Caco-2 (cell line): ENCODE data around the gene NOXO1. TPM values are rescaled to one million over a fixed set of nuclear protein-coding genes. Genes with fewer than 3 reads are reported as not detected.
A peak's percentile ranks its signal among the peaks of the same experiment; 100 is the strongest.

Source experiments
- BruUV-seq: library from RNA; stranded (reverse); fragments of 400-500 nt; replicated peaks from 2 replicates; lab custom pipeline; 2021; lab: Mats Ljungman, UMichigan
- CTCF ChIA-PET: fragments of 300-600 bp; sonication (Branson Sonifier 250); formaldehyde crosslinking; loops from one replicate; lab custom pipeline; 2022; ENCODE audit warnings: antibody characterized with exemption; lab: Charles Lee
- POLR2A ChIA-PET: fragments of 300-600 bp; sonication (Branson Sonifier 250); formaldehyde crosslinking; loops from one replicate; lab custom pipeline; 2022; ENCODE audit warnings: antibody characterized with exemption; lab: Charles Lee
- DNase-seq, 2 experiments: peaks; one replicate each; pipeline versions ENCODE4 v3.0.0 to v3.0.0-alpha.2; 2020 to 2022
- H3K27me3 ChIP-seq: replicated peaks from 2 replicates; pipeline ENCODE4 v1.6.0; 2011; ENCODE audit warnings: low read length; ENCODE audit not compliant: control insufficient read depth, insufficient read depth
- H3K36me3 ChIP-seq: 2 replicates; pipeline ENCODE4 v1.5.1; 2011; ENCODE audit warnings: low read length; ENCODE audit not compliant: control insufficient read depth, insufficient read depth
- H3K4me1 ChIP-seq: fragments of 250-450 bp; sonication (Bioruptor Pico); 2 replicates; pipeline ENCODE4 v1.5.1; 2020; ENCODE audit warnings: mild to moderate bottlenecking
- H3K4me3 ChIP-seq: 2 replicates; pipeline ENCODE4 v1.5.1; 2011; ENCODE audit warnings: low read depth, mild to moderate bottlenecking, control low read depth, low read length
- H3K9me3 ChIP-seq: fragments of 250-450 bp; sonication (Bioruptor Pico); 2 replicates; pipeline ENCODE4 v1.5.1; 2020; ENCODE audit warnings: mild to moderate bottlenecking, moderate library complexity
- H3K27ac Mint-ChIP-seq: one replicate; pipeline ENCODE4 v1.8.0; 2022; ENCODE audit warnings: mixed read lengths; ENCODE audit not compliant: unreplicated experiment
- H3K27me3 Mint-ChIP-seq: one replicate; pipeline ENCODE4 v1.8.0; 2022; ENCODE audit warnings: mixed read lengths; ENCODE audit not compliant: insufficient read depth, unreplicated experiment
- H3K36me3 Mint-ChIP-seq: one replicate; pipeline ENCODE4 v1.8.0; 2022; ENCODE audit warnings: mild to moderate bottlenecking, mixed read lengths; ENCODE audit not compliant: insufficient read depth, unreplicated experiment
- H3K4me1 Mint-ChIP-seq: one replicate; pipeline ENCODE4 v1.8.0; 2022; ENCODE audit warnings: low read depth, mixed read lengths; ENCODE audit not compliant: unreplicated experiment
- H3K4me3 Mint-ChIP-seq: one replicate; pipeline ENCODE4 v1.8.0; 2022; ENCODE audit warnings: mild to moderate bottlenecking, moderate library complexity, mixed read lengths; ENCODE audit not compliant: unreplicated experiment
- H3K9me3 Mint-ChIP-seq: one replicate; pipeline ENCODE4 v1.8.0; 2022; ENCODE audit warnings: mixed read lengths; ENCODE audit not compliant: unreplicated experiment
- intact Hi-C: fragments of 100-400 bp; cut with micrococcal nuclease; formaldehyde crosslinking; loops from one replicate; pipeline ENCODE4 v1.10.0; 2022; ENCODE audit not compliant: unreplicated experiment
- total RNA-seq: library from RNA; stranded (reverse); gene quantifications from 2 replicates; pipeline ENCODE4 v1.2.3, GENCODE V29; 2022
- TF ChIP-seq, protein P1 (sequence below), 2 experiments: fragments of 200-600 bp in 1 of 2; IDR thresholded peaks; 1 replicate in 1 of 2; 2 replicates in 1 of 2; pipeline versions ENCODE4 v1.5.1 to v1.8.0; 2011 to 2022; ENCODE audit warnings: antibody characterized with exemption in 1 of 2, control low read depth in 1 of 2, inconsistent platforms in 1 of 2, low read depth in 1 of 2, low read length in 1 of 2, mild to moderate bottlenecking in 1 of 2, moderate library complexity in 1 of 2; ENCODE audit not compliant: insufficient read depth in 1 of 2, severe bottlenecking in 1 of 2, unreplicated experiment in 1 of 2

NOXO1 gene
- total RNA-seq, 1 experiment from 2014 or later: 1.1 TPM

DNA sequence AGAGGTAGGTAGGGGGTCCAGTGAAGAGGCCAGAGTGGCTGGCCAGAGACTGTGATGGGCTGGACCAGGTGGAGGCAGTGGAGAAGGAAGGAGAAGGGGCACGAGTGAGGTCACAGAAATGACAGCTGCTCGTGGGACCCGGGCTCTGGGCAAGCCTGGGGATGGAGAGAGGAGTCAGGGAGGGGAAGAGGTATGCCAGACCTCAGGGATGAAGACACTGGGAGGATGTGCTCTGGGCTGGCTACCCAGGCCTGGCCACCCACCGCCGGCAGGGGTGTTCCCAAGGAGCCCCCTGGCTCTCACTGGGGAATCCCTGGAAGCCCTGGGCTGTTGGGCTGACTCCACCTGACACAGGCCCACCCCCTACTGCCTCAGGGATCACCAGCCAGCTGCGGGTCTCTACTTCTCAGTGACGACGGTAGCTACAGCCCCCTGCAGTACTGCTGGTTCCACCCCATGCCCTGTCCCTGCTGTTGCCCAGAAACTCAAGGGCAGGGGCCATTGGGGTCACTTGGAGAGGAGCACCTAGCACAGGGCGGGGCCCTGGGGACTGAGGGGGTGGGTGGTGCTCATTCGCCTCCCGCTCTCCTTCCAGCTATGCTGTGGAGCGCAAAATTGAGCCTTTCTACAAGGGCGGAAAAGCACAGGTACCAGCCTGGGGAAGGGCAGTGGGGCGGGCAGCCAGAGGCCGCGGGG lies 7.7 kb downstream of the NOXO1 start:
- H3K9me3 ChIP-seq: no peaks in the 10 kb centered on the region
- Mint-ChIP-seq H3K4me3 (no peak overlapping the region), H3K4me1 (peaks cover 9% of the 10 kb centered on the region), H3K9me3 (no peaks in the 10 kb centered on the region), H3K27me3 (no peaks in the 10 kb centered on the region), H3K36me3 (peaks cover 26% of the 10 kb centered on the region), H3K27ac (no peak overlapping the region)
- BruUV-seq: no TSS peak
- no peaks in the 10 kb centered on the region for H3K4me1 ChIP-seq
- TF ChIP-seq, protein P1, sequence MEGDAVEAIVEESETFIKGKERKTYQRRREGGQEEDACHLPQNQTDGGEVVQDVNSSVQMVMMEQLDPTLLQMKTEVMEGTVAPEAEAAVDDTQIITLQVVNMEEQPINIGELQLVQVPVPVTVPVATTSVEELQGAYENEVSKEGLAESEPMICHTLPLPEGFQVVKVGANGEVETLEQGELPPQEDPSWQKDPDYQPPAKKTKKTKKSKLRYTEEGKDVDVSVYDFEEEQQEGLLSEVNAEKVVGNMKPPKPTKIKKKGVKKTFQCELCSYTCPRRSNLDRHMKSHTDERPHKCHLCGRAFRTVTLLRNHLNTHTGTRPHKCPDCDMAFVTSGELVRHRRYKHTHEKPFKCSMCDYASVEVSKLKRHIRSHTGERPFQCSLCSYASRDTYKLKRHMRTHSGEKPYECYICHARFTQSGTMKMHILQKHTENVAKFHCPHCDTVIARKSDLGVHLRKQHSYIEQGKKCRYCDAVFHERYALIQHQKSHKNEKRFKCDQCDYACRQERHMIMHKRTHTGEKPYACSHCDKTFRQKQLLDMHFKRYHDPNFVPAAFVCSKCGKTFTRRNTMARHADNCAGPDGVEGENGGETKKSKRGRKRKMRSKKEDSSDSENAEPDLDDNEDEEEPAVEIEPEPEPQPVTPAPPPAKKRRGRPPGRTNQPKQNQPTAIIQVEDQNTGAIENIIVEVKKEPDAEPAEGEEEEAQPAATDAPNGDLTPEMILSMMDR (IDR thresholded peaks at IDR 0.05; ENCODE audit: insufficient read depth in 1 of 2, low read depth in 1 of 2, low read length in 1 of 2, severe bottlenecking in 1 of 2, unreplicated experiment in 1 of 2): no peak
- CTCF ChIA-PET: no interaction called here
- no peak overlapping the region for H3K4me3 ChIP-seq
- no peak for DNase-seq
- no peaks in the 10 kb centered on the region; the same call in 1 of the 2 replicates for H3K36me3 ChIP-seq
- intact Hi-C loops: no loop called here
- POLR2A ChIA-PET: no interaction called here
- no peaks in the 10 kb centered on the region for H3K27me3 ChIP-seq

DNA sequence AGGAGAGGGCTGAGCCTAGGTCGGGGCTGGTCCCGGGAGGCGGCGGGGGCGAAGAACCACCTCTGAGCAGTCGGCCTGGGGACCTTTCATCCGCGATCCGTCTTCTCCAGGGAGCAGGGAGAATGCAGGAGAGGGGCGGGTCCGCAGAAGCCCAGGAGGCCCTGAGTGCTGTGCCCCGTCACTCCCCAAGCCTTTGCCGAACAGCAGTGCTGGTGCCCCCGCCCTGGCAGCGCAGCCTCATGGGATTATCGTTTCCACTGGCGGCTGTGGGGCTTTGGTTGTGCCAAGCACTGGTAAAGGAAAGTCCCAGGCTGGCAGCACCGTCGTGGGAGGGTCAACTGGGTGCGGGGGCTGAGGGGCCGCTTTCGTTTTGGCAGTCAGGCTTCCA lies 8.8 kb downstream of the NOXO1 start:
- TSS peak; percentile 36 for BruUV-seq
- H3K4me3 ChIP-seq: peak overlapping the region; percentile 99

DNA sequence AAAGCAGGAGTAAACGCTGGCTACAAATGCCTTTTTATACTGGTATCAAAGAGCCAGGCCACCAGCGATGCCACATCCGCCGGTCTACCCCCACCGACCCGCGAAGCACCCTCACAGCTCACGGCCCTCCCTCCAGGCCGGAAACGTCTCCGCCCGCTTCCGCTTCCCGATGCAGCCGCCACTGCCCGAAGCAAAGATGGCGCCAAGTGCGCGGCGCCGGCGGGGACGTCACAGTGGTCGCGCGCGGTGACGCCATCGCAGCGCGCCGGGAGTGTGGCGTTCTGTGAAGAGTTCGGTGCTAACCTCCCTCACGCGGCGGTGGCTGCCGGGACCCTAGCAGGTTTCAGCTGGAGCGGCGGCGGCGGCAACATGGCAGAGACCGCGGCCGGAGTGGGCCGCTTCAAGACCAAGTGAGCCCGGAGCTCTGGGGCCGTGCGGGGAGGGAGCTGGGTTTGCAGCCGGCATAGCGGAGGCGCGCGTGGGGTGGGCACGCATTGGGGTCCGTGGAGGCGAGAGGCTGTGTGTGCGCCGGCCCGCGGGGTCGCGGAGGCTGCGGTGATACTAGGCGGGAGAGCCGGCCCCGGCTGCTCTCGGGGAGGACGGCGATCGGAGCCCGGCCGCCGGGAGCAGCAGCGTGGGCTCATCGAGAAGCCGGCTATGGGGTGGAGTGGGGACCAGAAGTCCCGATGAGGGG lies 9.3 kb downstream of the NOXO1 start, which contains the start of gene TBL3:
TSS of gene TBL3 (plus strand) at position 258 of the 694 bp plus-strand sequence. CDS start at position 370, 112 bp downstream.
- Histone ChIP-seq H3K36me3 (no peaks in the 10 kb centered on the region; the same call in 1 of the 2 replicates), H3K4me1 (no peaks in the 10 kb centered on the region), H3K4me3 (peak within 1 kb of the TSS; percentile 99), H3K9me3 (no peaks in the 10 kb centered on the region), H3K27me3 (no peaks in the 10 kb centered on the region)
- POLR2A ChIA-PET: interaction anchor here (0.6 to 1.2 kb wide), 5 partner anchors 9 to 184 kb away, joined by 3 to 13 read pairs (median 3); partner anchors contain the start of genes GFER, NOXO1 and TRAF7
- H3K27me3 Mint-ChIP-seq: no peaks in the 10 kb centered on the region
- peak; percentile 92 to 94 for DNase-seq
- H3K36me3 Mint-ChIP-seq: peaks cover 26% of the 10 kb centered on the region
- intact Hi-C loops: no loop called here
- no peaks in the 10 kb centered on the region for H3K9me3 Mint-ChIP-seq
- TF ChIP-seq, protein P1 (IDR thresholded peaks at IDR 0.05; ENCODE audit: insufficient read depth in 1 of 2, low read depth in 1 of 2, low read length in 1 of 2, severe bottlenecking in 1 of 2, unreplicated experiment in 1 of 2): no peak
- peak within 1 kb of the TSS; percentile 83 for H3K27ac Mint-ChIP-seq
- CTCF ChIA-PET: interaction anchor here (0.6 to 1.1 kb wide), 3 partner anchors 10 to 119 kb away, joined by 3 to 4 read pairs (median 3); partner anchors contain the start of gene GFER
- peak within 1 kb of the TSS; percentile 80 for H3K4me3 Mint-ChIP-seq
- BruUV-seq: no TSS peak
- H3K4me1 Mint-ChIP-seq: peaks cover 9% of the 10 kb centered on the region

More for the DNA sequence above, 8.8 kb downstream of the NOXO1 start:
- H3K27me3 Mint-ChIP-seq: no peaks in the 10 kb centered on the region
- DNase-seq: peak in 1 of 2 experiments; percentile 24
- intact Hi-C loops: no loop called here
- peak overlapping the region; percentile 80 for H3K4me3 Mint-ChIP-seq
- peaks cover 9% of the 10 kb centered on the region for H3K4me1 Mint-ChIP-seq
- peaks cover 26% of the 10 kb centered on the region for H3K36me3 Mint-ChIP-seq
- Histone ChIP-seq H3K36me3 (no peaks in the 10 kb centered on the region; the same call in 1 of the 2 replicates), H3K4me1 (no peaks in the 10 kb centered on the region), H3K27me3 (no peaks in the 10 kb centered on the region), H3K9me3 (no peaks in the 10 kb centered on the region)
- TF ChIP-seq, protein P1 (IDR thresholded peaks at IDR 0.05; ENCODE audit: insufficient read depth in 1 of 2, low read depth in 1 of 2, low read length in 1 of 2, severe bottlenecking in 1 of 2, unreplicated experiment in 1 of 2): no peak
- peak overlapping the region; percentile 15 for H3K27ac Mint-ChIP-seq
- POLR2A ChIA-PET: interaction anchor here (0.7 kb wide), 1 partner anchor 8 kb away, joined by 3 read pairs; the partner anchor contains the start of gene NOXO1
- no peaks in the 10 kb centered on the region for H3K9me3 Mint-ChIP-seq
- CTCF ChIA-PET: no interaction called here
